Neural progenitor cell (in vitro differentiated cells): Measurements from ENCODE around the gene OR4E2. TPM values are rescaled to one million over a fixed set of nuclear protein-coding genes. Genes with fewer than 3 reads are reported as not detected.
A peak's percentile ranks its signal among the peaks of the same experiment; 100 is the strongest.

Source experiments
- DNase-seq: peaks from one replicate; pipeline ENCODE4 v3.0.0-alpha.2; 2016; ENCODE audit warnings: low spot score
- H2AFZ ChIP-seq: fragments of 200-600 bp; sonication (generic); replicated peaks from 2 replicates; pipeline ENCODE4 v1.6.1; 2016; ENCODE audit warnings: antibody characterized with exemption
- H3F3A ChIP-seq: fragments of 200-600 bp; sonication (generic); 2 replicates; pipeline ENCODE4 v1.6.1; 2016; ENCODE audit warnings: antibody characterized with exemption, low read depth
- H3K27ac ChIP-seq: fragments of 200-600 bp; sonication (generic); 2 replicates; pipeline ENCODE4 v1.5.1; 2016; ENCODE audit warnings: mild to moderate bottlenecking
- H3K27me3 ChIP-seq: fragments of 200-600 bp; sonication (generic); 2 replicates; pipeline ENCODE4 v1.6.1; 2016; ENCODE audit warnings: mild to moderate bottlenecking, moderate library complexity
- H3K36me3 ChIP-seq: fragments of 200-600 bp; sonication (generic); 2 replicates; pipeline ENCODE4 v1.5.1; 2016
- H3K4me1 ChIP-seq: fragments of 200-600 bp; sonication (generic); 2 replicates; pipeline ENCODE4 v1.6.1; 2016; ENCODE audit warnings: mixed run types
- H3K4me2 ChIP-seq: fragments of 200-600 bp; sonication (generic); 2 replicates; pipeline ENCODE4 v1.6.1; 2016
- H3K4me3 ChIP-seq: fragments of 200-600 bp; sonication (generic); 2 replicates; pipeline ENCODE4 v1.5.1; 2016
- H3K79me2 ChIP-seq: fragments of 200-600 bp; sonication (generic); 2 replicates; pipeline ENCODE4 v1.6.1; 2016; ENCODE audit warnings: low read depth
- H3K9ac ChIP-seq: fragments of 200-600 bp; sonication (generic); 2 replicates; pipeline ENCODE4 v1.6.1; 2016
- H3K9me3 ChIP-seq: fragments of 200-600 bp; sonication (generic); 2 replicates; pipeline ENCODE4 v1.5.1; 2016; ENCODE audit warnings: low read depth
- H4K20me1 ChIP-seq: fragments of 200-600 bp; sonication (generic); 2 replicates; pipeline ENCODE4 v1.6.1; 2016; ENCODE audit warnings: low read depth
- H3K27ac Mint-ChIP-seq: 3 replicates; pipeline ENCODE4 v1.8.0; 2021; ENCODE audit warnings: mixed read lengths
- H3K27me3 Mint-ChIP-seq: 2 replicates; pipeline ENCODE4 v1.8.0; 2022; ENCODE audit warnings: low read depth, mild to moderate bottlenecking, inconsistent platforms, moderate library complexity, mixed read lengths; ENCODE audit not compliant: insufficient read depth
- H3K36me3 Mint-ChIP-seq: 3 replicates; pipeline ENCODE4 v1.8.0; 2021; ENCODE audit warnings: mixed read lengths
- H3K4me1 Mint-ChIP-seq: 3 replicates; pipeline ENCODE4 v1.8.0; 2021; ENCODE audit warnings: mixed read lengths
- H3K4me3 Mint-ChIP-seq: 3 replicates; pipeline ENCODE4 v1.8.0; 2021; ENCODE audit warnings: mild to moderate bottlenecking, moderate library complexity, mixed read lengths
- H3K9me3 Mint-ChIP-seq: 3 replicates; pipeline ENCODE4 v1.8.0; 2020; ENCODE audit warnings: mixed read lengths
- EZH2 ChIP-seq: fragments of 200-600 bp; sonication (generic); IDR thresholded peaks from 2 replicates; pipeline ENCODE4 v1.6.1; 2017; ENCODE audit warnings: antibody characterized with exemption, mild to moderate bottlenecking, moderate library complexity
- EZH2phosphoT487 ChIP-seq: fragments of 200-600 bp; sonication (generic); IDR thresholded peaks from 2 replicates; pipeline ENCODE4 v1.6.1; 2017; ENCODE audit warnings: antibody characterized with exemption
- small RNA-seq: library from RNA; depleted of rRNA; stranded (forward); fragments of <200 nt; gene quantifications from one replicate; pipeline ENCODE3, GENCODE V24; 2015
- total RNA-seq: library from RNA; depleted of rRNA; stranded (reverse); fragments of >200 nt; gene quantifications from 2 replicates; pipeline ENCODE4 v1.2.3, GENCODE V29; 2015; ENCODE audit warnings: low replicate concordance
- TF ChIP-seq, protein P1 (sequence below): fragments of 200-600 bp; sonication (generic); IDR thresholded peaks from 2 replicates; pipeline ENCODE4 v1.5.1; 2017; ENCODE audit warnings: antibody characterized with exemption, mild to moderate bottlenecking

Gene OR4E2
- total RNA-seq, 1 donor from 2014 or later: not detected

DNA sequence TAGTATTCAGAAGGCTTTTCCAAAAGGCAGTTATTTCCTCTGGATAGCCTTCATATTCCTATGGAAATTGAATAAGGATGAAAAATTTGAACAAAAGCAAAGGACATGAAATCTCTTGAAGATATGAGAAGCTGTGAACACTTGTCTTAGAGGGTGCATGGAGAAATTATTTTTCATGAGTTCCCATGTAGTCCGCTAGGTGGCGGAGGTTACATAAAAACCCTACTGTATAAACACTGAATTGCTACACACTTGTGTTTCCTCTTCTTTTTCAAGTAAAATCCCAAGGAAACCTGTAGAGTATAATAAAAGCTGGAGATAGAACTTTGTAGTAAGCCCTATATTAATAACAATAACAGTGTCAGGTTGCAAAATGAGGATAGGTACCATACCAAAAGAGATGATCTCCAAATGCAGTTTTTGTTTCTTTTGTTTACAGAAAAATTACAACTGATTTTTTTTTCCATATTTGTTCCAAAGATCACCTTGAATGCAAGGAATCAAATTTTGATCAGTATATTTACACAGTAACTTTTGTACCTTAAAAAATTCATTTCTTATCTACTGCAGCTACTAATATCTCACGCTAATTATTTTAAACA lies 57.8 kb downstream of the OR4E2 start:
- H3K4me1 Mint-ChIP-seq: no peaks in the 10 kb centered on the region
- Histone ChIP-seq H3K27ac (no peak overlapping the region), H3K36me3 (no peaks in the 10 kb centered on the region), H4K20me1 (no peaks in the 10 kb centered on the region), H3K9ac (no peak overlapping the region), H2AFZ (peak overlapping the region; percentile 61), H3K4me3 (no peak overlapping the region), H3K4me2 (no peak overlapping the region), H3F3A (no peaks in the 10 kb centered on the region), H3K9me3 (peaks cover 5% of the 10 kb centered on the region), H3K79me2 (no peaks in the 10 kb centered on the region), H3K4me1 (no peaks in the 10 kb centered on the region), H3K27me3 (no peaks in the 10 kb centered on the region)
- TF ChIP-seq, protein P1, sequence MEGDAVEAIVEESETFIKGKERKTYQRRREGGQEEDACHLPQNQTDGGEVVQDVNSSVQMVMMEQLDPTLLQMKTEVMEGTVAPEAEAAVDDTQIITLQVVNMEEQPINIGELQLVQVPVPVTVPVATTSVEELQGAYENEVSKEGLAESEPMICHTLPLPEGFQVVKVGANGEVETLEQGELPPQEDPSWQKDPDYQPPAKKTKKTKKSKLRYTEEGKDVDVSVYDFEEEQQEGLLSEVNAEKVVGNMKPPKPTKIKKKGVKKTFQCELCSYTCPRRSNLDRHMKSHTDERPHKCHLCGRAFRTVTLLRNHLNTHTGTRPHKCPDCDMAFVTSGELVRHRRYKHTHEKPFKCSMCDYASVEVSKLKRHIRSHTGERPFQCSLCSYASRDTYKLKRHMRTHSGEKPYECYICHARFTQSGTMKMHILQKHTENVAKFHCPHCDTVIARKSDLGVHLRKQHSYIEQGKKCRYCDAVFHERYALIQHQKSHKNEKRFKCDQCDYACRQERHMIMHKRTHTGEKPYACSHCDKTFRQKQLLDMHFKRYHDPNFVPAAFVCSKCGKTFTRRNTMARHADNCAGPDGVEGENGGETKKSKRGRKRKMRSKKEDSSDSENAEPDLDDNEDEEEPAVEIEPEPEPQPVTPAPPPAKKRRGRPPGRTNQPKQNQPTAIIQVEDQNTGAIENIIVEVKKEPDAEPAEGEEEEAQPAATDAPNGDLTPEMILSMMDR: peak; percentile 90
- TF ChIP-seq EZH2: no peak
- no peak overlapping the region for H3K4me3 Mint-ChIP-seq
- no peaks in the 10 kb centered on the region for H3K9me3 Mint-ChIP-seq
- peak; percentile 45 for DNase-seq
- H3K27ac Mint-ChIP-seq: no peak overlapping the region
- H3K36me3 Mint-ChIP-seq: no peaks in the 10 kb centered on the region
- no peaks in the 10 kb centered on the region for H3K27me3 Mint-ChIP-seq

DNA sequence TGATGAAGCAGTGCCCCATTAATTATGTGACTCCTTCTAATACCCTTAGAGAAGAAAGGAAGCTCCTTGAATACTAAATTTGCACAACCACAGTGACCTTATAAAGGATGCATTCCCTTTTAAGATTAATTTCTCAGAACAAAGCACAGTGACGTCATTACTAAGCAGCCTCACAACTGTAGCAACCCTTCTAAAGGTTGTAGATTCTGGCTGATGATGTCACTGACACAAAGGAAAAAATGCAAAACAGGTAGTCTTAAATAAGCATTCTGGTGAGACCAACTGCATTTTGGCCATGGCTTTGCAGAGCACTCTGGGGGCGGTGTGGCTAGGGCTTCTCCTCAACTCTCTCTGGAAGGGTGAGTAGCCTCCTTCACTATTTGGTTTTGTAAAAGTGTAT lies 58.4 kb downstream of the OR4E2 start:
- H3K27ac Mint-ChIP-seq: no peak overlapping the region
- no peaks in the 10 kb centered on the region for H4K20me1 ChIP-seq
- no peak overlapping the region for H3K9ac ChIP-seq

DNA sequence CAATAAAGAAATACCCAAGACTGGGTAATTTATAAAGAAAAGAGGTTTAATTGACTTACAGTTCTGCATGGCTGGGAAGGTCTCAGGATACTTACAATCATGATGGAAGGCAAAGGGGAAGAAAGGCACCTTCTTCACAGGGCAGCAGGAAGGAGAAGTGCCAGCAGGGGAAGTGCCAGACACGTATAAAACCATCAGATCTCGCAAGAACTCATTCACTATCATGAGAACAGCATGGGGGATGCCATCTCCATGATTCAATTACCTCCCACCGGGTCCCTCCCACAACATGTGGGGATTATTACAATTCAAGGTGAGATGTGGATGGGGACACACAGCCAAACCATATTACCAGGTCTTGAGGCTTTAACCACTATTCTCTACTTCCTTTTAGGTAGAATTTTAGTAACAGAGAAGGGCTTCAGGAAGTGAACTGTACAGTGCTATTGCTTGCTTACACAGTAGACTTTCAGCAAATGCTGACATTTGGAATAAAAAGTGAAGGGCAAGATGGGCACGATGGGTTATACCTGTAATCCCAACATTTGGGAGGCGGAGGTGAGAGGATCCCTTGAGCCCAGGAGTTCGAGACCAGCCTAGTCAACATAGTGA lies 60.8 kb downstream of the OR4E2 start:
- H2AFZ ChIP-seq: no peak overlapping the region
- H3K4me2 ChIP-seq: no peak overlapping the region
- no peaks in the 10 kb centered on the region for H4K20me1 ChIP-seq
- H3K27ac Mint-ChIP-seq: no peak overlapping the region
- H3K9me3 Mint-ChIP-seq: no peaks in the 10 kb centered on the region
- H3K27ac ChIP-seq: no peak overlapping the region
- peaks cover 29% of the 10 kb centered on the region for H3K27me3 ChIP-seq
- no peaks in the 10 kb centered on the region for H3K27me3 Mint-ChIP-seq
- no peaks in the 10 kb centered on the region for H3K9me3 ChIP-seq
- no peak overlapping the region for H3K9ac ChIP-seq
- no peaks in the 10 kb centered on the region for H3K36me3 ChIP-seq
- H3K36me3 Mint-ChIP-seq: no peaks in the 10 kb centered on the region
- H3K4me3 Mint-ChIP-seq: no peak overlapping the region
- H3K4me1 Mint-ChIP-seq: no peaks in the 10 kb centered on the region
- no peaks in the 10 kb centered on the region for H3K4me1 ChIP-seq
- TF ChIP-seq EZH2phosphoT487 (no peak), EZH2 (no peak)
- TF ChIP-seq, protein P1: no peak
- no peaks in the 10 kb centered on the region for H3K79me2 ChIP-seq
- H3F3A ChIP-seq: no peaks in the 10 kb centered on the region
- no peak overlapping the region for H3K4me3 ChIP-seq
- no peak for DNase-seq

More for the DNA sequence above, 58.4 kb downstream of the OR4E2 start:
- no peak overlapping the region for H3K4me2 ChIP-seq
- no peaks in the 10 kb centered on the region for H3K4me1 ChIP-seq
- no peak overlapping the region for H3K27ac ChIP-seq
- no peaks in the 10 kb centered on the region for H3K79me2 ChIP-seq
- no peaks in the 10 kb centered on the region for H3K36me3 Mint-ChIP-seq
- H3K9me3 ChIP-seq: peaks cover 5% of the 10 kb centered on the region
- no peaks in the 10 kb centered on the region for H3F3A ChIP-seq
- no peaks in the 10 kb centered on the region for H3K36me3 ChIP-seq
- H3K27me3 ChIP-seq: peaks cover 6% of the 10 kb centered on the region
- H3K9me3 Mint-ChIP-seq: no peaks in the 10 kb centered on the region
- H3K4me1 Mint-ChIP-seq: no peaks in the 10 kb centered on the region
- H2AFZ ChIP-seq: no peak overlapping the region
- no peak for DNase-seq
- no peaks in the 10 kb centered on the region for H3K27me3 Mint-ChIP-seq
- H3K4me3 ChIP-seq: no peak overlapping the region
- no peak overlapping the region for H3K4me3 Mint-ChIP-seq
- TF ChIP-seq EZH2: no peak
- TF ChIP-seq, protein P1: no peak
- no peak for TF ChIP-seq EZH2phosphoT487

Small RNAs within 50 kb of the gene (small RNA-seq; reads per million reads assigned to genes)
- not detected for gene AC243972.3

Other genes with a start within 250 kb of the OR4E2 start
- 72.5 and 81.1 TPM in 2 replicates for gene CHD8, start 197.7 kb upstream of the OR4E2 start, total RNA-seq
- gene RAB2B, start 176.9 kb upstream of the OR4E2 start, total RNA-seq: 38.5 and 54.2 TPM in 2 replicates
- 34.2 and 35.7 TPM in 2 replicates for gene TOX4, start 176.6 kb upstream of the OR4E2 start, total RNA-seq
- 99.5 and 108 TPM in 2 replicates for gene METTL3, start 142.5 kb upstream of the OR4E2 start, total RNA-seq
- 263 and 394 TPM in 2 replicates for gene SALL2, start 127.5 kb upstream of the OR4E2 start, total RNA-seq
- not detected in 2 replicates for gene OR10G3, start 73.8 kb upstream of the OR4E2 start, total RNA-seq
- not detected in 2 replicates for gene OR10G2, start 18.9 kb upstream of the OR4E2 start, total RNA-seq
- gene OR4E1, start 20.0 kb downstream of the OR4E2 start, total RNA-seq: not detected in 2 replicates